ENCODE measurements around the gene PIK3CD. TPM values are rescaled to one million over a fixed set of nuclear protein-coding genes. Genes with fewer than 3 reads are reported as not detected.
"Not testable (repeated sequence)": the region's sequence is repeated elsewhere in the genome, so short reads cannot be mapped to it uniquely, and the experiment has no call there.

PIK3CD gene
- total and polyA plus RNA-seq, 4 donors, result 4.9 to 9.6 (median 7.9) TPM

- WGBS (ENCODE audit: insufficient coverage), result 92% methylated on average over 2 of the region's 10 CpGs
- Histone ChIP-seq H3K27ac (ENCODE audit: low read depth, low read length) (no peak overlapping the region), H3K36me3 (ENCODE audit: control insufficient read depth, insufficient read depth, low read length) (peaks cover 88% of the 10 kb centered on the region)
These were observed 86.1 kb downstream of the PIK3CD start for GRCh38 chr1:9737671-9738070.

GRCh38 chr1:9744106-9744799 lies 92.7 kb downstream of the PIK3CD start:
- Histone ChIP-seq H3K4me1 (ENCODE audit: control insufficient read depth, insufficient read depth, low read length) (no peaks in the 10 kb centered on the region), H3K36me3 (ENCODE audit: control insufficient read depth, insufficient read depth, low read length) (peaks cover 74% of the 10 kb centered on the region), H3K27ac (ENCODE audit: low read depth, low read length) (no peak overlapping the region), H3K27me3 (ENCODE audit: control insufficient read depth, insufficient read depth, low read length) (no peaks in the 10 kb centered on the region), H3K4me3 (ENCODE audit: low read depth, low read length) (no peak overlapping the region), H3K9me3 (ENCODE audit: control insufficient read depth, insufficient read depth, low read length) (no peaks in the 10 kb centered on the region)
- DNase-seq (ENCODE audit: low read depth in 4 of 6, low spot score in 6 of 6), result no peak
- WGBS (ENCODE audit: insufficient coverage), result 96% methylated on average over 28 of the region's 28 CpGs

More at GRCh38 chr1:9737671-9738070, 86.1 kb downstream of the PIK3CD start:
- no peak overlapping the region for H3K4me3 ChIP-seq (ENCODE audit: low read depth, low read length)
- H3K4me1 ChIP-seq (ENCODE audit: control insufficient read depth, insufficient read depth, low read length), result no peaks in the 10 kb centered on the region
- no peak for DNase-seq (ENCODE audit: low read depth in 4 of 6, low spot score in 6 of 6)
- no peaks in the 10 kb centered on the region for H3K9me3 ChIP-seq (ENCODE audit: control insufficient read depth, insufficient read depth, low read length)
- no peaks in the 10 kb centered on the region for H3K27me3 ChIP-seq (ENCODE audit: control insufficient read depth, insufficient read depth, low read length)

- no peak overlapping the region for H3K4me3 ChIP-seq (ENCODE audit: low read depth, low read length)
- peaks cover 68% of the 10 kb centered on the region for H3K36me3 ChIP-seq (ENCODE audit: control insufficient read depth, insufficient read depth, low read length)
- 96% methylated on average over 3 of the region's 3 CpGs for WGBS (ENCODE audit: insufficient coverage)
- H3K27ac ChIP-seq (ENCODE audit: low read depth, low read length), result no peak overlapping the region
- no peaks in the 10 kb centered on the region for H3K9me3 ChIP-seq (ENCODE audit: control insufficient read depth, insufficient read depth, low read length)
- H3K4me1 ChIP-seq (ENCODE audit: control insufficient read depth, insufficient read depth, low read length), result no peaks in the 10 kb centered on the region
- no peaks in the 10 kb centered on the region for H3K27me3 ChIP-seq (ENCODE audit: control insufficient read depth, insufficient read depth, low read length)
- no peak for DNase-seq (ENCODE audit: low read depth in 4 of 6, low spot score in 6 of 6)
These were observed 94.7 kb downstream of the PIK3CD start for GRCh38 chr1:9746211-9746610.

GRCh38 chr1:9746651-9747050 lies 95.1 kb downstream of the PIK3CD start:
- 80% methylated on average over 1 of the region's 7 CpGs for WGBS (ENCODE audit: insufficient coverage)
- H3K27ac ChIP-seq (ENCODE audit: low read depth, low read length), result no peak overlapping the region
- no peak for DNase-seq (ENCODE audit: low read depth in 4 of 6, low spot score in 6 of 6)
- no peaks in the 10 kb centered on the region for H3K4me1 ChIP-seq (ENCODE audit: control insufficient read depth, insufficient read depth, low read length)
- no peak overlapping the region for H3K4me3 ChIP-seq (ENCODE audit: low read depth, low read length)
- no peaks in the 10 kb centered on the region for H3K27me3 ChIP-seq (ENCODE audit: control insufficient read depth, insufficient read depth, low read length)
- no peaks in the 10 kb centered on the region for H3K9me3 ChIP-seq (ENCODE audit: control insufficient read depth, insufficient read depth, low read length)
- H3K36me3 ChIP-seq (ENCODE audit: control insufficient read depth, insufficient read depth, low read length), result peaks cover 67% of the 10 kb centered on the region

GRCh38 chr1:9748391-9748790 lies 96.9 kb downstream of the PIK3CD start:
- DNase-seq (ENCODE audit: low read depth in 4 of 6, low spot score in 6 of 6); H3K27ac ChIP-seq (ENCODE audit: low read depth, low read length); H3K4me1 ChIP-seq (ENCODE audit: control insufficient read depth, insufficient read depth, low read length); H3K4me3 ChIP-seq (ENCODE audit: low read depth, low read length); H3K9me3 ChIP-seq (ENCODE audit: control insufficient read depth, insufficient read depth, low read length); H3K27me3 ChIP-seq (ENCODE audit: control insufficient read depth, insufficient read depth, low read length): not testable (repeated sequence)
- 96% methylated on average over 7 of the region's 9 CpGs for WGBS (ENCODE audit: insufficient coverage)
- peaks cover 74% of the 10 kb centered on the region for H3K36me3 ChIP-seq (ENCODE audit: control insufficient read depth, insufficient read depth, low read length)

- peaks cover 72% of the 10 kb centered on the region for H3K36me3 ChIP-seq (ENCODE audit: control insufficient read depth, insufficient read depth, low read length)
- H3K4me3 ChIP-seq (ENCODE audit: low read depth, low read length), result no peak overlapping the region
- no peak for DNase-seq (ENCODE audit: low read depth in 4 of 6, low spot score in 6 of 6)
- H3K27ac ChIP-seq (ENCODE audit: low read depth, low read length), result no peak overlapping the region
- H3K9me3 ChIP-seq (ENCODE audit: control insufficient read depth, insufficient read depth, low read length), result no peaks in the 10 kb centered on the region
- H3K27me3 ChIP-seq (ENCODE audit: control insufficient read depth, insufficient read depth, low read length), result no peaks in the 10 kb centered on the region
- 91% methylated on average over 12 of the region's 14 CpGs for WGBS (ENCODE audit: insufficient coverage)
- no peaks in the 10 kb centered on the region for H3K4me1 ChIP-seq (ENCODE audit: control insufficient read depth, insufficient read depth, low read length)
These were observed 97.8 kb downstream of the PIK3CD start for GRCh38 chr1:9749361-9749760.

- Histone ChIP-seq H3K4me3 (ENCODE audit: low read depth, low read length) (no peak overlapping the region), H3K27me3 (ENCODE audit: control insufficient read depth, insufficient read depth, low read length) (no peaks in the 10 kb centered on the region), H3K27ac (ENCODE audit: low read depth, low read length) (no peak overlapping the region), H3K36me3 (ENCODE audit: control insufficient read depth, insufficient read depth, low read length) (peaks cover 49% of the 10 kb centered on the region), H3K9me3 (ENCODE audit: control insufficient read depth, insufficient read depth, low read length) (no peaks in the 10 kb centered on the region), H3K4me1 (ENCODE audit: control insufficient read depth, insufficient read depth, low read length) (peaks cover 5% of the 10 kb centered on the region)
- WGBS (ENCODE audit: insufficient coverage), result 100% methylated on average over 2 of the region's 3 CpGs
- DNase-seq (ENCODE audit: low read depth in 4 of 6, low spot score in 6 of 6), result peak in 1 of 6 donors; percentile 38
These were observed 100.4 kb downstream of the PIK3CD start for GRCh38 chr1:9751971-9752370.

GRCh38 chr1:9753121-9753531 lies 101.6 kb downstream of the PIK3CD start:
- no peaks in the 10 kb centered on the region for H3K9me3 ChIP-seq (ENCODE audit: control insufficient read depth, insufficient read depth, low read length)
- H3K36me3 ChIP-seq (ENCODE audit: control insufficient read depth, insufficient read depth, low read length), result peaks cover 46% of the 10 kb centered on the region
- peaks cover 5% of the 10 kb centered on the region for H3K4me1 ChIP-seq (ENCODE audit: control insufficient read depth, insufficient read depth, low read length)
- WGBS (ENCODE audit: insufficient coverage), result 73% methylated on average over 9 of the region's 12 CpGs
- no peaks in the 10 kb centered on the region for H3K27me3 ChIP-seq (ENCODE audit: control insufficient read depth, insufficient read depth, low read length)
- peak in 2 of 6 donors; percentile 25 to 49 for DNase-seq (ENCODE audit: low read depth in 4 of 6, low spot score in 6 of 6)
- no peak overlapping the region for H3K27ac ChIP-seq (ENCODE audit: low read depth, low read length)
- no peak overlapping the region for H3K4me3 ChIP-seq (ENCODE audit: low read depth, low read length)

GRCh38 chr1:9755441-9755995 lies 104.0 kb downstream of the PIK3CD start:
- no peak overlapping the region for H3K27ac ChIP-seq (ENCODE audit: low read depth, low read length)

GRCh38 chr1:9758559-9759121 lies 107.1 kb downstream of the PIK3CD start:
- Histone ChIP-seq H3K27ac (ENCODE audit: low read depth, low read length) (no peak overlapping the region), H3K4me1 (ENCODE audit: control insufficient read depth, insufficient read depth, low read length) (peaks cover 5% of the 10 kb centered on the region), H3K27me3 (ENCODE audit: control insufficient read depth, insufficient read depth, low read length) (no peaks in the 10 kb centered on the region), H3K36me3 (ENCODE audit: control insufficient read depth, insufficient read depth, low read length) (peaks cover 18% of the 10 kb centered on the region), H3K9me3 (ENCODE audit: control insufficient read depth, insufficient read depth, low read length) (no peaks in the 10 kb centered on the region), H3K4me3 (ENCODE audit: low read depth, low read length) (no peak overlapping the region)
- no peak for DNase-seq (ENCODE audit: low read depth in 4 of 6, low spot score in 6 of 6)
- WGBS (ENCODE audit: insufficient coverage), result 46% methylated on average over 4 of the region's 10 CpGs

More at GRCh38 chr1:9755441-9755995, 104.0 kb downstream of the PIK3CD start:
- Histone ChIP-seq H3K4me1 (ENCODE audit: control insufficient read depth, insufficient read depth, low read length) (peaks cover 5% of the 10 kb centered on the region), H3K36me3 (ENCODE audit: control insufficient read depth, insufficient read depth, low read length) (peaks cover 28% of the 10 kb centered on the region), H3K9me3 (ENCODE audit: control insufficient read depth, insufficient read depth, low read length) (no peaks in the 10 kb centered on the region), H3K27me3 (ENCODE audit: control insufficient read depth, insufficient read depth, low read length) (no peaks in the 10 kb centered on the region), H3K4me3 (ENCODE audit: low read depth, low read length) (no peak overlapping the region)
- WGBS (ENCODE audit: insufficient coverage), result 8% methylated on average over 3 of the region's 10 CpGs
- peak in 2 of 6 donors; percentile 21 to 44 for DNase-seq (ENCODE audit: low read depth in 4 of 6, low spot score in 6 of 6)
